H7 (cell line): Measurements from ENCODE around the gene SLFNL1. TPM values are rescaled to one million over a fixed set of nuclear protein-coding genes. Genes with fewer than 3 reads are reported as not detected.

Experiments
- DNase-seq: peaks from one replicate; pipeline ENCODE4 v3.0.0; 2012
- H3K27me3 ChIP-seq: 2 replicates; pipeline ENCODE4 v1.6.0; 2011; ENCODE audit warnings: mild to moderate bottlenecking, low read length; ENCODE audit not compliant: control insufficient read depth, insufficient read depth
- H3K36me3 ChIP-seq: replicated peaks from 2 replicates; pipeline ENCODE4 v1.5.1; 2011; ENCODE audit warnings: low read length; ENCODE audit not compliant: control insufficient read depth, insufficient read depth
- H3K4me3 ChIP-seq: 2 replicates; pipeline ENCODE4 v1.5.1; 2011; ENCODE audit warnings: low read depth, mild to moderate bottlenecking, control low read depth, low read length, moderate library complexity; ENCODE audit not compliant: insufficient read depth
- total RNA-seq: library from RNA; depleted of rRNA; stranded (reverse); fragments of >200 nt; shearing (Covaris generic); gene quantifications from 2 replicates; pipeline ENCODE4 v1.2.3, GENCODE V29; 2014

SLFNL1 gene
- total RNA-seq, 1 experiment from 2014 or later, result not detected

DNA sequence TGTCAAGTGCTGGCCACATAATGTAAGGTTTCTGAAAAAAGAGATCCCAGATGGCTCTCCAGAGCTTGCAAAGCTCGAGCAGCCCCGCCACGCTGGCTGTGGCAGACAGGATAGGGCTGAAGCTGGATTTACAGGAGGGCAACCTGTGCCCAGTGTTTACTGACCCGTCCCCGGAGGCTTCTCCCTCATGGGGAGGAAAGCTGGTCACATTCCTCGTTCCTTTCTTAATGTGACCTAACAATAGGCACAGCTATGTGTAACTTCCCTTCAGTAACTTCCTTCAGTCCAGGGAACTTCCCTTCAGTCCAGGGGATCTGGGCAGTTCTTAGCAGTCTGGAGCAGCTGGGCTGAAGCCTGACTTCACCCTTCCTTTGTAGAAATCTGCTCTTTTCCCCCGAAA, 7.7 kb downstream of the SLFNL1 start:
- DNase-seq, result no peak
- H3K4me3 ChIP-seq, result no peak overlapping the region
- peaks cover 44% of the 10 kb centered on the region for H3K36me3 ChIP-seq
- no peaks in the 10 kb centered on the region for H3K27me3 ChIP-seq

DNA sequence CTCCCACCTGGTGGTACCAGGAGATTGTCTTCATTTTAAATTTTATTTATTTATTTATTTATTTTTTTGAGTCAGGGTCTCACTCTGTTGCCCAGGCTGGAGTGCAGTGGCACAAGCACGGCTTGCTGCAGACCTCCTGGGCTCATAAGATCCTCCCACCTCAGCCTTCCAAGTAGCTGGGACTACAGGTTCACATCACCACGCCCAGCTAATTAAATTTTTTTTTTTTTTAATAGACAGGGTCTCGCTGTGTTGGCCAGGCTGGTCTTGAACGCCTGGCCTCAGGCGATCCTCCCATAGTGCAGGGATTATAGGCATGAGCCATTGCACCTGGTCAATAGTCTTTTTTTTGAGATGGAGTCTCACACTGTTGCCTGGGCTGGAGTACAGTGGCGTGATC, 8.5 kb downstream of the SLFNL1 start:
- peaks cover 50% of the 10 kb centered on the region for H3K36me3 ChIP-seq
- H3K27me3 ChIP-seq, result no peaks in the 10 kb centered on the region
- H3K4me3 ChIP-seq, result no peak overlapping the region
- DNase-seq, result no peak

GRCh38 chr1:41010345-41010744, 11.2 kb downstream of the SLFNL1 start:
- DNase-seq, result no peak
- no peaks in the 10 kb centered on the region for H3K27me3 ChIP-seq
- H3K36me3 ChIP-seq, result peaks cover 59% of the 10 kb centered on the region
- H3K4me3 ChIP-seq, result no peak overlapping the region

GRCh38 chr1:41009466-41009865, 12.1 kb downstream of the SLFNL1 start:
- H3K36me3 ChIP-seq, result peaks cover 57% of the 10 kb centered on the region
- no peak for DNase-seq
- no peaks in the 10 kb centered on the region for H3K27me3 ChIP-seq
- H3K4me3 ChIP-seq, result no peak overlapping the region

- Histone ChIP-seq H3K27me3 (no peaks in the 10 kb centered on the region), H3K36me3 (peaks cover 67% of the 10 kb centered on the region), H3K4me3 (no peak overlapping the region)
- DNase-seq, result no peak
These were observed 14.3 kb downstream of the SLFNL1 start for GRCh38 chr1:41006942-41007865.

DNA sequence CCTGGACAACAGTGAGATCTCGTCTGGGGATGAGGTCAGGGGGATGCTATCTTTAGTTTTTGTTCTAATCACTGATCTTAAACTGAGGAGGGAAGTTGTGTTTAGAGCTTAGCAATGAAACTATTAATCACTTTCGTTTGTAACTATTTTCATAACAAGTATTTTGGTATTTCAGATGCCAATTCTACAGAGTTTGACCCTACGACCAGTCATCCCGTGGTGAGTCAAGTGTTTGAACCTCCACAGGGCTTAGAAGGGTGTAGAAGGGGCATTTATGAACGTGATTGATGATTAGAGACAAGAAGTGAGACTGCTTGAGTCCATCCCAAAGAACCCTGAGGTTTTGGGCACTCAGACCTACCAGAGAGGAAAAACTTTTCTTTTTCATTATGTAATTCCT, 15.6 kb downstream of the SLFNL1 start:
- no peak for DNase-seq
- Histone ChIP-seq H3K36me3 (peaks cover 66% of the 10 kb centered on the region), H3K4me3 (no peak overlapping the region), H3K27me3 (no peaks in the 10 kb centered on the region)

DNA sequence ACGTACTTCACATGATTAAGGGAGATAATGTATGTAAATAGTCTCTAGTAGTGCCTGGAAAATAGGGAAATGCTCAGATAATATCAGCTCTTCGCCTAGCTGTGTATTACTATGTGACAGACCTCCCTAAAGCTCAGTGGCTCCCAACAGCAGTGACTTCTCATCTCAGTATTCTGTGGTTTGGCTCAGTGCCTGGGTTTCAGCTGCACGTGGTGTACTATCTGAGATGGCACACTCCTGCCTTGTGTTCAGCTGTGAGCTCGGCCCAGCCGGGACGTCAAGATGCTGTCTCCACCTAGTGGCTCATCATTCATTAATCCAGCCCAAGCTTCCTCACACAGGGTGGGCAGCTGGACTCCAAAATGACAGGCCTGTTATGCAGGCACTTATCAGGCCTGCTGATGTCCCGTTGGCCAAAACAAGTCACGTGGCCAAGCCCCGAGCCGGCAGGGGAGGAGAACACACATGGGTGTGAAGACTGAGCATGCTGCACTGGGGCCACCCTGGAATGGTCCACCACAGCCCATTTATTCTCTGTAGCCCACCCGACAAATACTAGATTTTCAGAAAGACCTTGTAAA, 17.8 kb downstream of the SLFNL1 start:
- H3K4me3 ChIP-seq, result no peak overlapping the region
- no peaks in the 10 kb centered on the region for H3K27me3 ChIP-seq
- DNase-seq, result no peak
- H3K36me3 ChIP-seq, result peaks cover 57% of the 10 kb centered on the region

GRCh38 chr1:41003127-41003639, 18.3 kb downstream of the SLFNL1 start:
- DNase-seq, result no peak
- H3K27me3 ChIP-seq, result no peaks in the 10 kb centered on the region
- H3K4me3 ChIP-seq, result no peak overlapping the region
- peaks cover 57% of the 10 kb centered on the region for H3K36me3 ChIP-seq

GRCh38 chr1:40998668-40999067, 22.9 kb downstream of the SLFNL1 start:
- no peak overlapping the region for H3K4me3 ChIP-seq
- DNase-seq, result no peak
- no peaks in the 10 kb centered on the region for H3K27me3 ChIP-seq
- peaks cover 54% of the 10 kb centered on the region for H3K36me3 ChIP-seq

DNA sequence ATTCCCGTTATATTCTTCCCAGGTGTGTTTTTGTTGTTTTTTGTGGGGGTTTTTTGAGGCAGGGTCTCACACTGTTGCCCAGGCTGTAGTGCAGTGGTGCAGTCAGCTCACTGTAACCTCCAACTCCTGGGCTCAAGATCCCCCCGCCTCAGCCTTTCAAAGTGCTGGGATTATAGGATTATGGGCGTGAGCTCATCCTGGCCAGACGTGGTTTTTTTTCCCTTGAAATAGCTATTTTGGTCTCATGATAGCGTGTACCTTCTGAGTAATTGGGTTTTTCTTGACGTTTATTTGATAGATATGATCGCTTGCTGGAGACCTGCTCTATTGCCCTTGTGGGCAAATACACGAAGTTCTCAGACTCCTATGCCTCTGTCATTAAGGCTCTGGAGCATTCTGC, 24.4 kb downstream of the SLFNL1 start:
- DNase-seq, result no peak
- Histone ChIP-seq H3K36me3 (peaks cover 46% of the 10 kb centered on the region), H3K4me3 (no peak overlapping the region), H3K27me3 (no peaks in the 10 kb centered on the region)

- Histone ChIP-seq H3K27me3 (no peaks in the 10 kb centered on the region), H3K36me3 (peaks cover 54% of the 10 kb centered on the region), H3K4me3 (no peak overlapping the region)
- no peak for DNase-seq
These were observed 32.5 kb downstream of the SLFNL1 start for GRCh38 chr1:40989066-40989465.

GRCh38 chr1:40988280-40988679, 33.2 kb downstream of the SLFNL1 start:
- H3K27me3 ChIP-seq, result no peaks in the 10 kb centered on the region
- peaks cover 54% of the 10 kb centered on the region for H3K36me3 ChIP-seq
- no peak overlapping the region for H3K4me3 ChIP-seq
- no peak for DNase-seq

- no peak for DNase-seq
- no peak overlapping the region for H3K4me3 ChIP-seq
- no peaks in the 10 kb centered on the region for H3K27me3 ChIP-seq
- peaks cover 52% of the 10 kb centered on the region for H3K36me3 ChIP-seq
These were observed 33.9 kb downstream of the SLFNL1 start for GRCh38 chr1:40987439-40988276.

- Histone ChIP-seq H3K36me3 (peaks cover 48% of the 10 kb centered on the region), H3K4me3 (no peak overlapping the region), H3K27me3 (no peaks in the 10 kb centered on the region)
- DNase-seq, result no peak
These were observed 34.6 kb downstream of the SLFNL1 start for GRCh38 chr1:40986956-40987355.
